DLD1 (cell line): ENCODE measurements around the gene FBXL20.

Experiments used
- in situ Hi-C: cut with HindIII; loops from 2 replicates; pipeline ENCODE4 v1.10.0; 2017; ENCODE audit warnings: low sequenced_read_pairs

FBXL20 gene

DNA sequence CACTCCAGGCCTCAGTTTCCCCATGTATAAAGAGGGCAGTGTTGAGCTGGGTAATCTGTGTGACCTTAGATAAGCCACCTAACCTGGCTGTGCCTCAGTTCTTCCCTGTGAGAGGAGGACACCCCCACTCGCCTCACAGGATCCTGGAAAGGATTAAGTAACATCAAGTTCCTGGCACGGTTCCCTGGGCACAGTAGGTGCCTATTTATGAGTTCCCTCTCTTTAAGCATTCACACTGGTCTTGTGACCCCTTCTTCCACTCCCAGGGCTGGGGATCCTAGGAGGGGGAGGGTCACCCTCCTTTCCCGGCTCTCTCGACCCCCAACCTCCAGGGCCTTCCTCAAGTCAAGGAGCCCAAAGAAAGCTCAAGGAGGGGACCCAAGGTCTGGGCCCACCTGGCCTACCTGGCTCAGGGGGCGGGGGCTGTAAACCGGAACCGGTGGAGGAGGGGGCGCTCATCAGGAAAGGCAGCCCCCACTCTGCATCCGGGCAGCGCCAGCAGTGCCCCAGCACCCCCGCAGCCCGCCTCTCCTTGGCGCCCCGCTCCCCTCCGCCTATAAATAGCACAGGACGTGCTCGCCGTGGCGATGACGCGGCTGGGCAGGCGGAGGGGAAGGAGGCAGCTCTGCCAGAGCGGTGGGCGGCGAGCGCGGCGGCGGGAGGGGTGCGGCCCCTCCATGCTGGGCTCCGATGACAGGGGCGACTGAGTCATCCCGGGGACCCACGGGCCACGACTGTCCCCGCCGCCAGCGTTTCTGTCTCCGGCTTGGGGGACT, 191.9 kb downstream of the FBXL20 start:
- in situ Hi-C loops = no loop called here

DNA sequence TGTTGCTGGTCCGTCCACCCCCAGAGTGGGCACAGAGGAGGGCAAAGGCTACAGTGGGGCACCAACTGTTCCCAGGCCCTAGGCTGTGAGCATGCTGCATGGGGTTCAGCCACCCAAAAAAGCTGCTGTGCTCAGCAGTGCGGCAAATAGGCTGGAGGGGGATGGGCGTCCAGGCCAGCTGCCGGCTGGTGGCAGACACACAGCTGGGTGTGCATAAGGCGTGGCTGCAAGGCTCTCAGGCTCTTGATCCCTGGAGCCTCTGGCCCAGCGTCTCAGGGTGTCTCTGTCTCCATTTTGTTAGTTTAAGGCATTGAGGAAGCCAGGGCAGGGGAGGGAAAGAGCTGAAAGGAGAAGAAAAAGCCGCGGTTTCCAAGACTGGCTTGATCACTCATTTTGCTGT, 192.5 kb downstream of the FBXL20 start:
- in situ Hi-C loops = no loop called here

DNA sequence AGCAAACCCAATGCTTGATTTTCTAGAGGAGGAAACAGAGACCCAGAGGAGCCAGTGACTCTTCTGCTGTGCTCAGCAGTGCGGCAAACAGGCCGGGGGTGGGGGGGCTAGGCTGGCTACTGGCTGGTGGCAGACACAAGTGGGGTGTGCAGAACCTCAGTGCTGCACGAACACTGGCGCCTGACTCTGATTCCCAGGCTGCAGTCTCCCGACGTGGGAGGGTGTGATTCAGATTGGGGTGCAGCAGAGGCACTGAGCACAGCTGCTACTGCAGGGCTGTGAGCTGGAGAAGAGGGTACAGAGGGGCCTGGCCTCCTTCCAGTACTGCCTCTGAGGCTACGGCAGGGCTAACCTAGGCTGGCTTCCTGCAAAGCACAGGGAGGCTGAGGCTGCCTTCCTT, 193.3 kb downstream of the FBXL20 start:
- in situ Hi-C loops = no loop called here

DNA sequence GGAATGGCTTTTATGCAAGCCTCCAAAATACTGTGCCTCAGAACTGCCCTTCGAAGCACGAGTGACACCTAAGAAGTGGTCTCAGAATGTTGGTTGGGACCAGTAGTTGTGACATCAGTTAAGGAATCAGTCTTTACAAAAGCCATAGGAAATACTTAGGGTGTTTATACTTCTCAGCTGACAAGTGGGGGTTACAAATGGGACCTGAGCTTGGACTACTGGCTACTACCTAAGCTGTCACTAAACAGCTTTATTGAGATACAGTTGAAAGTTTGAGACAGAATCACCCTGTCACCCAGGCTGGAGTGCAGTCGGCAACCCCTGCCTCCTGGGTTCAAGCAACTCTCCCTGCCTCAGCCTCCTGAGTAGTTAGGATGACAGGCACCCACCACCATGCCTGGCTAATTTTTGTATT, 196.3 kb downstream of the FBXL20 start:
- in situ Hi-C loops = no loop called here

DNA sequence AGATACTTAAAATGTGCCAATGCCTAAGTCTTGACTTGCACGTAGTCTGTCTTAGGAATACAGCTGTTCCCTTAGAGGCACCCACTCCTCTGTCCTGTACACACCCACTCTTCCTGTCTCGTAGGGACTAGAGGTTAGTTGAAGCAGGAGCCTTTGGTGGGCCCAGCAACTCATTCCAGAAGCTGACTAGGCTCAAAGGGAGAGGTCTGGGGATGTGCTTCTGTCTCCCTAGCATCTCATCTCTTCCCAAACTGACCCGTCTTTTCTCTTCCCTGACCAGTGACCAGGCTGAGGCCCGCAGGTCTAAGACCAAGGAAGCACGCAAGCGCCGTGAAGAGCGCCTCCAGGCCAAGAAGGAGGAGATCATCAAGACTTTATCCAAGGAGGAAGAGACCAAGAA, 197.2 kb downstream of the FBXL20 start:
- in situ Hi-C loops = no loop called here
